Gastrocnemius medialis (tissue), 4 donors: ENCODE measurements around the gene CT47B1.

ENCODE experiments used
- POLR2A ChIP-seq, 2 donors: fragments of 450-650 bp; IDR thresholded peaks; one replicate each; pipeline ENCODE4 v1.6.1; 2017; ENCODE audit warnings: antibody characterized with exemption in 2 of 2, mild to moderate bottlenecking in 2 of 2, moderate library complexity in 2 of 2
- TF ChIP-seq, protein P1 (sequence below), 5 experiments: fragments of 450-650 bp in 3 of 5; fragments of 200-600 bp in 2 of 5; sonication (generic) in 2 of 5; IDR thresholded peaks in 4 of 5; conservative IDR thresholded peaks in 1 of 5; 1 replicate in 4 of 5; 2 replicates in 1 of 5; pipeline ENCODE4 v1.5.1; 2016 to 2019; ENCODE audit warnings: antibody characterized with exemption in 5 of 5, mild to moderate bottlenecking in 3 of 5, moderate library complexity in 3 of 5

DNA sequence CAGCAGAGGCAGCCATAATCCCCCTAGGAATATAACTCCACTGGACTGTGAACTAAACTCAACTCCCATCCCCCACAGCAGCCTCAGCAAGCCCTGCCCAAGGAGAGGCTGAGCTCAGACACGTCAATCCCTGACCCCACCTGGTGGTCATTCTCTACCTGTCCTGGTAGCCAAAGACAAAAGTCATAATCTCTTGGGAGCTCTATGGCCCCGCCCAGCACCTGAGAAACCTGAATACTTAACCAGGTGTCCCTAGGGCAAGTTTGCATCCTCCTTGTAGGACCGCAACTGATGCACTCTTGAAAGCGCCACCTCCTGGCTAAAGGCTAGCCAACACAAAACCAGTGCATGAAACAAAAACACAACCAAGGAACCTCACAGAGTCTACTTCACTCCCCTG, 18.4 kb downstream of the CT47B1 start:
- TF ChIP-seq, protein P1, sequence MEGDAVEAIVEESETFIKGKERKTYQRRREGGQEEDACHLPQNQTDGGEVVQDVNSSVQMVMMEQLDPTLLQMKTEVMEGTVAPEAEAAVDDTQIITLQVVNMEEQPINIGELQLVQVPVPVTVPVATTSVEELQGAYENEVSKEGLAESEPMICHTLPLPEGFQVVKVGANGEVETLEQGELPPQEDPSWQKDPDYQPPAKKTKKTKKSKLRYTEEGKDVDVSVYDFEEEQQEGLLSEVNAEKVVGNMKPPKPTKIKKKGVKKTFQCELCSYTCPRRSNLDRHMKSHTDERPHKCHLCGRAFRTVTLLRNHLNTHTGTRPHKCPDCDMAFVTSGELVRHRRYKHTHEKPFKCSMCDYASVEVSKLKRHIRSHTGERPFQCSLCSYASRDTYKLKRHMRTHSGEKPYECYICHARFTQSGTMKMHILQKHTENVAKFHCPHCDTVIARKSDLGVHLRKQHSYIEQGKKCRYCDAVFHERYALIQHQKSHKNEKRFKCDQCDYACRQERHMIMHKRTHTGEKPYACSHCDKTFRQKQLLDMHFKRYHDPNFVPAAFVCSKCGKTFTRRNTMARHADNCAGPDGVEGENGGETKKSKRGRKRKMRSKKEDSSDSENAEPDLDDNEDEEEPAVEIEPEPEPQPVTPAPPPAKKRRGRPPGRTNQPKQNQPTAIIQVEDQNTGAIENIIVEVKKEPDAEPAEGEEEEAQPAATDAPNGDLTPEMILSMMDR (IDR thresholded peaks at IDR 0.05 in 4 of 5, conservative IDR thresholded peaks at IDR 0.05 in 1 of 5), result no peak
- no peak for TF ChIP-seq POLR2A (IDR thresholded peaks at IDR 0.05)
